Breast epithelium (tissue), 3 donors: Measurements from ENCODE around the gene TECTA.

ENCODE experiments used
- POLR2AphosphoS5 ChIP-seq, 3 donors: sonication (generic); formaldehyde crosslinking; IDR thresholded peaks; one replicate each; pipeline ENCODE4 v1.6.1; 2017; ENCODE audit warnings: antibody characterized with exemption in 3 of 3
- TF ChIP-seq, protein P1 (sequence below), 3 donors: fragments of 450-650 bp; IDR thresholded peaks; one replicate each; pipeline ENCODE4 v1.5.1; 2016 to 2017; ENCODE audit warnings: antibody characterized with exemption in 3 of 3, mild to moderate bottlenecking in 3 of 3, moderate library complexity in 3 of 3

DNA sequence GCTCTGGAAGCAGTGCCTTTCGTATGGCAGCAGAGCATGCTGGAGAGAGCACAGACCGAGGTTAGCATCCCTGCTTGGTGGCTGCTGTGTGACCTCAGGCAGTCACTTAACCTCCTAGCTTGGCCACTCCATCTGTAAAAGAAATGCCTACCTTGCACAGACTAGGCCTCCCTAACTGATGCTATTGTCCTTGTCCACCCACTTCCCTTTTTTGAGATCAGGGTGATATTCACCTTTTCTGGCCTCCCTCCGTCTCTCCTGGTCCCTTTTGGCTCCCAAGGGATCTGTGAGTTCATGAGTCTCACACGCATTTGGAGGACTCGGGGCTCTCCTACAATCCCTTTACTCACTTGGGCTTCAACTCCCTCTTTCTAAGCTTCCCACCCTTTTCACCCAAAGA lies 37.2 kb downstream of the TECTA start:
- TF ChIP-seq, protein P1, sequence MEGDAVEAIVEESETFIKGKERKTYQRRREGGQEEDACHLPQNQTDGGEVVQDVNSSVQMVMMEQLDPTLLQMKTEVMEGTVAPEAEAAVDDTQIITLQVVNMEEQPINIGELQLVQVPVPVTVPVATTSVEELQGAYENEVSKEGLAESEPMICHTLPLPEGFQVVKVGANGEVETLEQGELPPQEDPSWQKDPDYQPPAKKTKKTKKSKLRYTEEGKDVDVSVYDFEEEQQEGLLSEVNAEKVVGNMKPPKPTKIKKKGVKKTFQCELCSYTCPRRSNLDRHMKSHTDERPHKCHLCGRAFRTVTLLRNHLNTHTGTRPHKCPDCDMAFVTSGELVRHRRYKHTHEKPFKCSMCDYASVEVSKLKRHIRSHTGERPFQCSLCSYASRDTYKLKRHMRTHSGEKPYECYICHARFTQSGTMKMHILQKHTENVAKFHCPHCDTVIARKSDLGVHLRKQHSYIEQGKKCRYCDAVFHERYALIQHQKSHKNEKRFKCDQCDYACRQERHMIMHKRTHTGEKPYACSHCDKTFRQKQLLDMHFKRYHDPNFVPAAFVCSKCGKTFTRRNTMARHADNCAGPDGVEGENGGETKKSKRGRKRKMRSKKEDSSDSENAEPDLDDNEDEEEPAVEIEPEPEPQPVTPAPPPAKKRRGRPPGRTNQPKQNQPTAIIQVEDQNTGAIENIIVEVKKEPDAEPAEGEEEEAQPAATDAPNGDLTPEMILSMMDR (IDR thresholded peaks at IDR 0.05) = no peak
- TF ChIP-seq POLR2AphosphoS5 (IDR thresholded peaks at IDR 0.05) = no peak
